HepG2 (cell line): ENCODE data around the gene PLOD3. TPM values are rescaled to one million over a fixed set of nuclear protein-coding genes. Genes with fewer than 3 reads are reported as not detected.

Experiments
- ATAC-seq: fragments of 200-7000 bp; cut with Tn5 transposase; 3 replicates; pipeline ENCODE4 v1.9.1; 2020; ENCODE audit warnings: mild to moderate bottlenecking, moderate library complexity
- BruUV-seq: library from RNA; stranded (reverse); fragments of 400-500 nt; replicated peaks from 2 replicates; lab custom pipeline; 2021; lab: Mats Ljungman, UMichigan
- CTCF ChIA-PET: fragments of 300-600 bp; formaldehyde crosslinking; extraction: SDS; loops from one replicate; lab custom pipeline; 2021; ENCODE audit warnings: low total read pairs, inconsistent platforms, low intra/inter-chr PET ratio; lab: Yijun Ruan, JAX
- POLR2A ChIA-PET: fragments of 350-600 bp; sonication (Branson Sonifier 250); formaldehyde crosslinking; loops from one replicate; lab custom pipeline; 2020; ENCODE audit warnings: antibody characterized with exemption, inconsistent platforms; lab: Yijun Ruan, JAX
- DNase-seq: peaks from one replicate; pipeline ENCODE4 v3.0.0-alpha.2; 2015; ENCODE audit warnings: low spot score
- FAIRE-seq: peaks from 3 replicates; lab custom pipeline; 2011; peaks lifted over from hg19 to GRCh38; lab: Jason Lieb, UNC
- H2AFZ ChIP-seq: one replicate; pipeline ENCODE4 v1.6.1; 2011; ENCODE audit warnings: low read length, inconsistent platforms
- H3K27ac ChIP-seq: fragments of 300-600 bp; 3 replicates; pipeline ENCODE4 v1.8.0; 2011; ENCODE audit warnings: mixed run types, mild to moderate bottlenecking, mixed read lengths, low read length, inconsistent platforms; ENCODE audit not compliant: insufficient read depth; ENCODE audit errors: extremely low read length
- H3K27me3 ChIP-seq, 2 experiments: fragments of 200-600 bp in 1 of 2; 2 replicates in 1 of 2; 3 replicates in 1 of 2; pipeline versions ENCODE4 v1.6.0 to v1.8.0; 2011; ENCODE audit warnings: low read length in 2 of 2, mild to moderate bottlenecking in 2 of 2, moderate library complexity in 2 of 2, inconsistent platforms in 1 of 2; ENCODE audit not compliant: insufficient read depth in 2 of 2, control insufficient read depth in 1 of 2
- H3K36me3 ChIP-seq, 2 experiments: fragments of 200-600 bp in 1 of 2; replicated peaks in 1 of 2; 2 replicates in 1 of 2; 3 replicates in 1 of 2; pipeline versions ENCODE4 v1.5.1 to v1.8.0; 2011; ENCODE audit warnings: low read length in 2 of 2, inconsistent platforms in 1 of 2; ENCODE audit not compliant: insufficient read depth in 2 of 2, control insufficient read depth in 1 of 2
- H3K4me1 ChIP-seq: 2 replicates; pipeline ENCODE4 v1.5.1; 2012; ENCODE audit warnings: low read length, inconsistent platforms; ENCODE audit not compliant: insufficient read depth
- H3K4me2 ChIP-seq: 2 replicates; pipeline ENCODE4 v1.6.0; 2011; ENCODE audit warnings: low read depth, low read length, inconsistent platforms
- H3K4me3 ChIP-seq, 3 experiments: fragments of 200-600 bp in 1 of 3; sonication (generic), shearing (Covaris generic) in 1 of 3; replicated peaks in 1 of 3; 2 replicates each; pipeline ENCODE4 v1.5.1; 2011 to 2016; ENCODE audit warnings: low read length in 3 of 3, inconsistent platforms in 2 of 3, low read depth in 2 of 3, mild to moderate bottlenecking in 2 of 3, control low read depth in 1 of 3, mixed read lengths in 1 of 3; ENCODE audit not compliant: insufficient read depth in 1 of 3
- H3K79me2 ChIP-seq: one replicate; pipeline ENCODE4 v1.6.1; 2011; ENCODE audit warnings: low read length, inconsistent platforms; ENCODE audit not compliant: insufficient read depth
- H3K9ac ChIP-seq: 2 replicates; pipeline ENCODE4 v1.6.0; 2011; ENCODE audit warnings: mild to moderate bottlenecking, low read depth, low read length, inconsistent platforms; ENCODE audit not compliant: insufficient read depth
- H3K9me3 ChIP-seq: 2 replicates; pipeline ENCODE4 v1.5.1; 2012; ENCODE audit warnings: mild to moderate bottlenecking, low read length
- H4K20me1 ChIP-seq: 2 replicates; pipeline ENCODE4 v1.6.0; 2011; ENCODE audit warnings: inconsistent platforms, mild to moderate bottlenecking, low read length, moderate library complexity; ENCODE audit not compliant: insufficient read depth
- AGO2 ChIP-seq: fragments of 200-400 bp; formaldehyde crosslinking; optimal IDR thresholded peaks from 2 replicates; pipeline ENCODE3; 2017; ENCODE audit warnings: mild to moderate bottlenecking, low read depth, low read length, moderate library complexity
- FOSL2 ChIP-seq: sonication (generic); formaldehyde crosslinking; IDR thresholded peaks from 2 replicates; pipeline ENCODE4 v1.4.0; 2020; ENCODE audit warnings: missing genetic modification reagents
- JUNB ChIP-seq: sonication (generic); formaldehyde crosslinking; IDR thresholded peaks from 2 replicates; pipeline ENCODE4 v1.8.0; 2022; ENCODE audit warnings: missing genetic modification reagents, mild to moderate bottlenecking, borderline replicate concordance
- TCF7L2 ChIP-seq: IDR thresholded peaks from 2 replicates; pipeline ENCODE4 v1.6.1; 2011; ENCODE audit warnings: mild to moderate bottlenecking, low read depth, low read length, moderate library complexity
- ZNF501 ChIP-seq: sonication (generic); formaldehyde crosslinking; IDR thresholded peaks from 2 replicates; pipeline ENCODE4 v1.5.1; 2020; ENCODE audit warnings: mild to moderate bottlenecking, moderate library complexity, missing genetic modification reagents
- WGBS: methylation state at CpG from one replicate; pipeline ENCODE4 v1.1.6; 2017; ENCODE audit warnings: low lambda C conversion rate; 5-methylcytosine and 5-hydroxymethylcytosine counted together
- in situ Hi-C: cut with HindIII; loops from 2 replicates; pipeline ENCODE4 v1.10.0; 2017; ENCODE audit warnings: low pct_unique_long_range_greater_than_20kb; ENCODE audit not compliant: extremely low pct_ligation_motif_present
- intact Hi-C: fragments of 100-400 bp; cut with micrococcal nuclease; formaldehyde crosslinking; loops from one replicate; pipeline ENCODE4 v1.10.0; 2022; ENCODE audit not compliant: unreplicated experiment
- polyA plus RNA-seq, 8 experiments: library from polyadenylated mRNA; depleted of rRNA in 3 of 8; stranded (reverse) in 7 of 8; unstranded in 1 of 8; fragments of >200 nt; fragmentation: Illumina TruSeq in 4 of 8; extraction: Trizol in 4 of 8; gene quantifications; 2 replicates each; pipeline versions ENCODE4 v1.2.1 to v1.2.3, GENCODE V29; 2011 to 2016; ENCODE audit warnings: low read depth in 4 of 8, missing spikeins in 1 of 8, mixed read lengths in 1 of 8; ENCODE audit not compliant: insufficient read depth in 1 of 8
- total RNA-seq, 5 experiments: library from RNA; depleted of rRNA; stranded (reverse); fragments of >200 nt; fragmentation: Illumina TruSeq; extraction: Trizol; gene quantifications; 2 replicates each; pipeline ENCODE4 v1.2.3, GENCODE V29; 2016; ENCODE audit warnings: low read depth in 1 of 5
- TF ChIP-seq, protein P1 (sequence below): sonication (generic); formaldehyde crosslinking; IDR thresholded peaks from 2 replicates; pipeline ENCODE4 v1.4.0; 2020; ENCODE audit warnings: missing genetic modification reagents, borderline replicate concordance
- TF ChIP-seq, protein P2 (sequence below): sonication (generic); formaldehyde crosslinking; IDR thresholded peaks from 2 replicates; pipeline ENCODE4 v1.9.0; 2022; ENCODE audit warnings: missing genetic modification reagents, mild to moderate bottlenecking, borderline replicate concordance

Gene PLOD3
- total and polyA plus RNA-seq, 2 of the 13 experiments (the other 11 are each of a cell fraction or from before 2014, with no cell fraction given), result 65.8 to 67.4 TPM

DNA sequence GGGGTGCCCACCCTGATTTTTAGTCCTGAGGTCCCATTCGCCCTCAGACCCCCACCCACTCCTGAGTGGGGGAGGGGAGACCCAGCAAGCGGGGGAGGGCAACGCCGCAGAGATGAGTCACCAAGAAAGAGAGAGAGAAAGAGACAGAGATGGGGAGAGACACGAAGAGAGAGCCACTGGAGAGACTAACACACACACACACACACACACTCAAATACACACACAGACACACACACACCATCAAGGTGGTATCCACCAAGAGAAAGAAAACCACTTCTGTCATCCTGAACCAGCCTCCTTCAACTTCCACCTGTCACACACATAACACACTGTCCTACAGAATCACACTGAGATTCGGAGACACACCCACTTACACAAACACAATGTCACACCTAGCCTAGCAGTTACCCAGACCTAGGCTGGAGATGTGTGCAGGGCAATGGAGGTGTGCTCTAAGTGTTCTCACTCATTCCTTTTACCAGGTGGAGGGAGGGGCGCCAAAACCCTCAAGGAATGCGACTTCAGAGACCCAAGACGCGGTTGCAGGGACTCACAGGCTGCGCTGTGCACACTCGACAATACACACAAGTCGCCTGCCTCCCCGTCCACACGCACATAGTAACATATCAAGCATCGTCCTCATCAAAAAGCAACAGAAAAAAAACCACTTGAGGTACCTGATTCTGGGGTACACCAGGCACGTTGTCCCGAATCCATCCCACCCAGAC, 48.1 kb downstream of the PLOD3 start:
- Histone ChIP-seq H3K9me3 (no peaks in the 10 kb centered on the region), H3K9ac (no peak overlapping the region), H3K27me3 (peaks cover 13 to 80% of the 10 kb centered on the region in 2 experiments), H3K27ac (no peak overlapping the region), H3K4me2 (peak overlapping the region; percentile 36; the same call in 1 of the 2 replicates), H3K4me1 (peaks cover 56% of the 10 kb centered on the region), H3K4me3 (no peak overlapping the region), H3K79me2 (no peaks in the 10 kb centered on the region), H2AFZ (no peak overlapping the region), H3K36me3 (no peaks in the 10 kb centered on the region), H4K20me1 (peaks cover 9% of the 10 kb centered on the region; the same call in 1 of the 2 replicates)
- DNase-seq (no peak), FAIRE-seq (no peak), ATAC-seq (no peak)
- ChIA-PET CTCF (interaction anchor here (1.4 to 2.7 kb wide), 2 partner anchors 25 to 75 kb away, joined by 7 to 14 read pairs; no protein-coding TSS in a partner anchor), POLR2A (interaction anchor here (0.9 kb wide), 1 partner anchor 26 kb away, joined by 3 read pairs; no protein-coding TSS in a partner anchor)
- WGBS, result 8% methylated on average over 17 of the region's 18 CpGs
- TF ChIP-seq FOSL2 (CRISPR knock-in tag) (0 out of 2 replicates have a peak, but pooled peaks have one; percentile 2), TCF7L2 (no peak), ZNF501 (CRISPR knock-in tag) (0 out of 2 replicates have a peak, but pooled peaks have one; percentile 12), JUNB (CRISPR knock-in tag) (0 out of 2 replicates have a peak, but pooled peaks have one; percentile 16), AGO2 (no peak)
- TF ChIP-seq, protein P1, sequence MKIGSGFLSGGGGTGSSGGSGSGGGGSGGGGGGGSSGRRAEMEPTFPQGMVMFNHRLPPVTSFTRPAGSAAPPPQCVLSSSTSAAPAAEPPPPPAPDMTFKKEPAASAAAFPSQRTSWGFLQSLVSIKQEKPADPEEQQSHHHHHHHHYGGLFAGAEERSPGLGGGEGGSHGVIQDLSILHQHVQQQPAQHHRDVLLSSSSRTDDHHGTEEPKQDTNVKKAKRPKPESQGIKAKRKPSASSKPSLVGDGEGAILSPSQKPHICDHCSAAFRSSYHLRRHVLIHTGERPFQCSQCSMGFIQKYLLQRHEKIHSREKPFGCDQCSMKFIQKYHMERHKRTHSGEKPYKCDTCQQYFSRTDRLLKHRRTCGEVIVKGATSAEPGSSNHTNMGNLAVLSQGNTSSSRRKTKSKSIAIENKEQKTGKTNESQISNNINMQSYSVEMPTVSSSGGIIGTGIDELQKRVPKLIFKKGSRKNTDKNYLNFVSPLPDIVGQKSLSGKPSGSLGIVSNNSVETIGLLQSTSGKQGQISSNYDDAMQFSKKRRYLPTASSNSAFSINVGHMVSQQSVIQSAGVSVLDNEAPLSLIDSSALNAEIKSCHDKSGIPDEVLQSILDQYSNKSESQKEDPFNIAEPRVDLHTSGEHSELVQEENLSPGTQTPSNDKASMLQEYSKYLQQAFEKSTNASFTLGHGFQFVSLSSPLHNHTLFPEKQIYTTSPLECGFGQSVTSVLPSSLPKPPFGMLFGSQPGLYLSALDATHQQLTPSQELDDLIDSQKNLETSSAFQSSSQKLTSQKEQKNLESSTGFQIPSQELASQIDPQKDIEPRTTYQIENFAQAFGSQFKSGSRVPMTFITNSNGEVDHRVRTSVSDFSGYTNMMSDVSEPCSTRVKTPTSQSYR (CRISPR knock-in tag), result peak; percentile 38; the same call in 1 of the 2 replicates
- TF ChIP-seq, protein P2, sequence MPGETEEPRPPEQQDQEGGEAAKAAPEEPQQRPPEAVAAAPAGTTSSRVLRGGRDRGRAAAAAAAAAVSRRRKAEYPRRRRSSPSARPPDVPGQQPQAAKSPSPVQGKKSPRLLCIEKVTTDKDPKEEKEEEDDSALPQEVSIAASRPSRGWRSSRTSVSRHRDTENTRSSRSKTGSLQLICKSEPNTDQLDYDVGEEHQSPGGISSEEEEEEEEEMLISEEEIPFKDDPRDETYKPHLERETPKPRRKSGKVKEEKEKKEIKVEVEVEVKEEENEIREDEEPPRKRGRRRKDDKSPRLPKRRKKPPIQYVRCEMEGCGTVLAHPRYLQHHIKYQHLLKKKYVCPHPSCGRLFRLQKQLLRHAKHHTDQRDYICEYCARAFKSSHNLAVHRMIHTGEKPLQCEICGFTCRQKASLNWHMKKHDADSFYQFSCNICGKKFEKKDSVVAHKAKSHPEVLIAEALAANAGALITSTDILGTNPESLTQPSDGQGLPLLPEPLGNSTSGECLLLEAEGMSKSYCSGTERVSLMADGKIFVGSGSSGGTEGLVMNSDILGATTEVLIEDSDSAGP (CRISPR knock-in tag), result 0 out of 2 replicates have a peak, but pooled peaks have one; percentile 4
- in situ Hi-C loops, result no loop called here
- intact Hi-C loops, result loop anchor here (2.0 kb wide), 1 partner anchor 24 kb away; no protein-coding TSS in a partner anchor
- BruUV-seq, result no TSS peak
